Duodenal mucosa (tissue), 2 donors: Measurements from ENCODE around the gene PRKAR2A.

Experiments used
- H3K27ac ChIP-seq: one replicate; pipeline ENCODE4 v1.7.0; 2013; ENCODE audit warnings: low read depth, low read length
- H3K27me3 ChIP-seq, 2 donors: one replicate each; pipeline ENCODE4 v1.7.0; 2013; ENCODE audit warnings: low read length in 2 of 2, control low read depth in 1 of 2; ENCODE audit not compliant: insufficient read depth in 2 of 2, control insufficient read depth in 1 of 2
- H3K36me3 ChIP-seq, 2 donors: one replicate each; pipeline ENCODE4 v1.7.0; 2013; ENCODE audit warnings: low read length in 2 of 2, control low read depth in 1 of 2; ENCODE audit not compliant: insufficient read depth in 2 of 2, control insufficient read depth in 1 of 2
- H3K4me1 ChIP-seq, 2 donors: one replicate each; pipeline ENCODE4 v1.7.0; 2013; ENCODE audit warnings: low read length in 2 of 2, control low read depth in 1 of 2; ENCODE audit not compliant: insufficient read depth in 2 of 2, control insufficient read depth in 1 of 2
- H3K4me3 ChIP-seq, 2 donors: one replicate each; pipeline ENCODE4 v1.7.0; 2013; ENCODE audit warnings: low read length in 2 of 2, low read depth in 1 of 2
- H3K9ac ChIP-seq, 2 donors: one replicate each; pipeline ENCODE4 v1.7.0; 2013; ENCODE audit warnings: low read length in 2 of 2, low read depth in 1 of 2
- H3K9me3 ChIP-seq, 2 donors: one replicate each; pipeline ENCODE4 v1.7.0; 2013; ENCODE audit warnings: low read length in 2 of 2, control low read depth in 1 of 2; ENCODE audit not compliant: control insufficient read depth in 1 of 2

Gene PRKAR2A

GRCh38 chr3:48715174-48715800 is 132.4 kb downstream of the PRKAR2A start:
- H3K27ac ChIP-seq: no peak overlapping the region
- H3K4me3 ChIP-seq: peak overlapping the region; percentile 97 to 98
- no peaks in the 10 kb centered on the region for H3K27me3 ChIP-seq
- H3K4me1 ChIP-seq: peaks cover 23 to 31% of the 10 kb centered on the region in 2 donors
- no peaks in the 10 kb centered on the region for H3K9me3 ChIP-seq
- H3K36me3 ChIP-seq: peaks cover 7 to 30% of the 10 kb centered on the region in 2 donors
- peak overlapping the region in 1 of 2 donors; percentile 99 for H3K9ac ChIP-seq

- Histone ChIP-seq H3K4me3 (no peak overlapping the region), H3K36me3 (peaks cover 7 to 53% of the 10 kb centered on the region in 2 donors), H3K4me1 (peaks cover 26 to 31% of the 10 kb centered on the region in 2 donors), H3K27ac (no peak overlapping the region), H3K27me3 (no peaks in the 10 kb centered on the region), H3K9ac (no peak overlapping the region), H3K9me3 (no peaks in the 10 kb centered on the region)
These were observed 135.9 kb downstream of the PRKAR2A start for GRCh38 chr3:48711727-48712126.

GRCh38 chr3:48709051-48709461 is 138.6 kb downstream of the PRKAR2A start:
- H3K4me1 ChIP-seq: peaks cover 17 to 19% of the 10 kb centered on the region in 2 donors
- H3K4me3 ChIP-seq: no peak overlapping the region
- no peaks in the 10 kb centered on the region for H3K9me3 ChIP-seq
- no peak overlapping the region for H3K27ac ChIP-seq
- peaks cover 11 to 59% of the 10 kb centered on the region in 2 donors for H3K36me3 ChIP-seq
- no peak overlapping the region for H3K9ac ChIP-seq
- no peaks in the 10 kb centered on the region for H3K27me3 ChIP-seq

GRCh38 chr3:48708481-48708889 is 139.2 kb downstream of the PRKAR2A start:
- no peaks in the 10 kb centered on the region for H3K9me3 ChIP-seq
- H3K36me3 ChIP-seq: peaks cover 11 to 59% of the 10 kb centered on the region in 2 donors
- no peak overlapping the region for H3K9ac ChIP-seq
- H3K27me3 ChIP-seq: no peaks in the 10 kb centered on the region
- H3K27ac ChIP-seq: no peak overlapping the region
- no peak overlapping the region for H3K4me3 ChIP-seq
- H3K4me1 ChIP-seq: peaks cover 17 to 18% of the 10 kb centered on the region in 2 donors

GRCh38 chr3:48707157-48707556 is 140.5 kb downstream of the PRKAR2A start:
- H3K4me3 ChIP-seq: no peak overlapping the region
- peaks cover 11 to 12% of the 10 kb centered on the region in 2 donors for H3K4me1 ChIP-seq
- no peak overlapping the region for H3K9ac ChIP-seq
- no peaks in the 10 kb centered on the region for H3K27me3 ChIP-seq
- no peaks in the 10 kb centered on the region for H3K9me3 ChIP-seq
- H3K36me3 ChIP-seq: peaks cover 8 to 55% of the 10 kb centered on the region in 2 donors
- no peak overlapping the region for H3K27ac ChIP-seq

GRCh38 chr3:48702320-48702920 is 145.3 kb downstream of the PRKAR2A start:
- Histone ChIP-seq H3K27me3 (no peaks in the 10 kb centered on the region), H3K4me3 (no peak overlapping the region), H3K27ac (no peak overlapping the region), H3K36me3 (peaks cover 11 to 42% of the 10 kb centered on the region in 2 donors), H3K4me1 (no peaks in the 10 kb centered on the region), H3K9me3 (no peaks in the 10 kb centered on the region), H3K9ac (no peak overlapping the region)

GRCh38 chr3:48700731-48701405 is 146.8 kb downstream of the PRKAR2A start:
- no peak overlapping the region for H3K9ac ChIP-seq

GRCh38 chr3:48698891-48699290 is 148.8 kb downstream of the PRKAR2A start:
- H3K4me1 ChIP-seq: peaks cover 5 to 12% of the 10 kb centered on the region in 2 donors
- peaks cover 14 to 50% of the 10 kb centered on the region in 2 donors for H3K36me3 ChIP-seq
- H3K27ac ChIP-seq: no peak overlapping the region
- H3K9me3 ChIP-seq: no peaks in the 10 kb centered on the region
- no peak overlapping the region for H3K4me3 ChIP-seq
- H3K27me3 ChIP-seq: no peaks in the 10 kb centered on the region
- H3K9ac ChIP-seq: no peak overlapping the region

More at GRCh38 chr3:48700731-48701405, 146.8 kb downstream of the PRKAR2A start:
- Histone ChIP-seq H3K4me1 (peaks cover 0 to 6% of the 10 kb centered on the region in 2 donors), H3K27ac (no peak overlapping the region), H3K4me3 (no peak overlapping the region), H3K36me3 (peaks cover 7 to 39% of the 10 kb centered on the region in 2 donors), H3K27me3 (no peaks in the 10 kb centered on the region), H3K9me3 (no peaks in the 10 kb centered on the region)

GRCh38 chr3:48697952-48698351 is 149.7 kb downstream of the PRKAR2A start:
- Histone ChIP-seq H3K4me1 (peaks cover 5 to 12% of the 10 kb centered on the region in 2 donors), H3K4me3 (no peak overlapping the region), H3K36me3 (peaks cover 18 to 59% of the 10 kb centered on the region in 2 donors), H3K9me3 (no peaks in the 10 kb centered on the region), H3K27ac (no peak overlapping the region), H3K27me3 (no peaks in the 10 kb centered on the region), H3K9ac (no peak overlapping the region)

GRCh38 chr3:48696601-48697000 is 151.1 kb downstream of the PRKAR2A start:
- no peak overlapping the region for H3K27ac ChIP-seq
- H3K9me3 ChIP-seq: no peaks in the 10 kb centered on the region
- no peak overlapping the region for H3K9ac ChIP-seq
- H3K4me3 ChIP-seq: no peak overlapping the region
- H3K36me3 ChIP-seq: peaks cover 29 to 67% of the 10 kb centered on the region in 2 donors
- peaks cover 5 to 12% of the 10 kb centered on the region in 2 donors for H3K4me1 ChIP-seq
- H3K27me3 ChIP-seq: no peaks in the 10 kb centered on the region
